H54 (cell line): ENCODE measurements around the gene DLG2.

Experiments used
- DNase-seq: peaks from one replicate; pipeline ENCODE4 v3.0.0; 2011; ENCODE audit warnings: low spot score, mixed read lengths; ENCODE audit not compliant: insufficient read length
- FAIRE-seq: peaks from 3 replicates; lab custom pipeline; 2011; peaks lifted over from hg19 to GRCh38; lab: Jason Lieb, UNC
- POLR2A ChIP-seq: IDR thresholded peaks from 2 replicates; pipeline ENCODE4 v1.6.1; 2011; ENCODE audit warnings: low read depth, mild to moderate bottlenecking, low read length

DLG2 gene

GRCh38 chr11:83881428-83881827, 1745.7 kb downstream of the DLG2 start:
- no peak for TF ChIP-seq POLR2A
- FAIRE-seq (no peak), DNase-seq (no peak)

- no peak for TF ChIP-seq POLR2A
- FAIRE-seq: no peak
- no peak for DNase-seq
These were observed 1756.1 kb downstream of the DLG2 start for GRCh38 chr11:83871054-83871453.

- no peak for TF ChIP-seq POLR2A
- FAIRE-seq: no peak
- no peak for DNase-seq
These were observed 1760.5 kb downstream of the DLG2 start for GRCh38 chr11:83866655-83867054.

- DNase-seq (no peak), FAIRE-seq (no peak)
- TF ChIP-seq POLR2A: no peak
These were observed 1761.3 kb downstream of the DLG2 start for GRCh38 chr11:83865636-83866461.

GRCh38 chr11:83864412-83865057, 1762.6 kb downstream of the DLG2 start:
- FAIRE-seq (no peak), DNase-seq (no peak)
- no peak for TF ChIP-seq POLR2A

- DNase-seq: no peak
- FAIRE-seq: no peak
- no peak for TF ChIP-seq POLR2A
These were observed 1763.9 kb downstream of the DLG2 start for GRCh38 chr11:83863272-83863671.

- FAIRE-seq (no peak), DNase-seq (no peak)
- TF ChIP-seq POLR2A: no peak
These were observed 1764.5 kb downstream of the DLG2 start for GRCh38 chr11:83862691-83863090.

- no peak for TF ChIP-seq POLR2A
- DNase-seq: no peak
- no peak for FAIRE-seq
These were observed 1765.1 kb downstream of the DLG2 start for GRCh38 chr11:83862033-83862432.

GRCh38 chr11:83858694-83859093, 1768.5 kb downstream of the DLG2 start:
- no peak for TF ChIP-seq POLR2A
- no peak for DNase-seq

GRCh38 chr11:83855237-83855636, 1771.9 kb downstream of the DLG2 start:
- FAIRE-seq (no peak), DNase-seq (no peak)
- TF ChIP-seq POLR2A: no peak

More at GRCh38 chr11:83858694-83859093, 1768.5 kb downstream of the DLG2 start:
- no peak for FAIRE-seq

- no peak for DNase-seq
- no peak for FAIRE-seq
- TF ChIP-seq POLR2A: no peak
These were observed 1774.2 kb downstream of the DLG2 start for GRCh38 chr11:83852775-83853442.

GRCh38 chr11:83852012-83852411, 1775.1 kb downstream of the DLG2 start:
- FAIRE-seq (no peak), DNase-seq (no peak)
- TF ChIP-seq POLR2A: no peak

- no peak for TF ChIP-seq POLR2A
- FAIRE-seq (no peak), DNase-seq (no peak)
These were observed 1779.6 kb downstream of the DLG2 start for GRCh38 chr11:83847467-83848034.

- FAIRE-seq (no peak), DNase-seq (no peak)
- no peak for TF ChIP-seq POLR2A
These were observed 1781.3 kb downstream of the DLG2 start for GRCh38 chr11:83845797-83846196.
